SU-DHL-6 (cell line): ENCODE measurements around the gene PER3.

Experiments
- H2AFZ ChIP-seq: fragments of 200-600 bp; sonication (generic); 2 replicates; pipeline ENCODE4 v1.6.1; 2014; ENCODE audit warnings: low read depth, mild to moderate bottlenecking, moderate library complexity, mixed read lengths, antibody characterized with exemption, low read length; ENCODE audit not compliant: severe bottlenecking
- H3F3A ChIP-seq: fragments of 200-600 bp; shearing (Covaris generic); 2 replicates; pipeline ENCODE4 v1.6.0; 2016; ENCODE audit warnings: antibody characterized with exemption, mild to moderate bottlenecking; ENCODE audit not compliant: insufficient read depth
- H3K27ac ChIP-seq: fragments of 200-600 bp; sonication (generic); 2 replicates; pipeline ENCODE4 v1.5.1; 2016; ENCODE audit warnings: low read depth, mild to moderate bottlenecking, low read length, moderate library complexity, mixed read lengths
- H3K27me3 ChIP-seq: fragments of 200-600 bp; sonication (generic), shearing (Covaris generic); 2 replicates; pipeline ENCODE4 v1.6.0; 2014; ENCODE audit warnings: mild to moderate bottlenecking, low read length
- H3K36me3 ChIP-seq: fragments of 200-600 bp; sonication (generic); 2 replicates; pipeline ENCODE4 v1.6.1; 2014; ENCODE audit warnings: mild to moderate bottlenecking, low read length, mixed read lengths
- H3K4me2 ChIP-seq: fragments of 300-600, 200-600 bp; shearing (Covaris generic), sonication (generic); 2 replicates; pipeline ENCODE4 v1.6.0; 2014; ENCODE audit warnings: low read length, low read depth, mild to moderate bottlenecking; ENCODE audit not compliant: poor library complexity, severe bottlenecking
- H3K4me3 ChIP-seq: fragments of 200-600 bp; sonication (generic); 2 replicates; pipeline ENCODE4 v1.5.1; 2014; ENCODE audit warnings: antibody characterized with exemption, low read length, mild to moderate bottlenecking, mixed read lengths; ENCODE audit not compliant: insufficient read depth, poor library complexity, severe bottlenecking
- H3K79me2 ChIP-seq: fragments of 200-600 bp; sonication (generic); 2 replicates; pipeline ENCODE4 v1.6.1; 2014; ENCODE audit warnings: mild to moderate bottlenecking, low read length, moderate library complexity; ENCODE audit not compliant: insufficient read depth
- H3K9ac ChIP-seq: fragments of 200-600 bp; sonication (generic); 2 replicates; pipeline ENCODE4 v1.7.0; 2014; ENCODE audit warnings: mild to moderate bottlenecking, low read length
- H3K9me2 ChIP-seq: fragments of 200-600 bp; sonication (generic); replicated peaks from 2 replicates; pipeline ENCODE4 v1.6.1; 2014; ENCODE audit warnings: low read length; ENCODE audit not compliant: insufficient read depth
- H3K9me3 ChIP-seq: fragments of 200-600 bp; sonication (generic); 2 replicates; pipeline ENCODE4 v1.6.1; 2014; ENCODE audit warnings: low read length, mixed read lengths; ENCODE audit not compliant: insufficient read depth
- H4K20me1 ChIP-seq: fragments of 200-600 bp; sonication (generic); 2 replicates; pipeline ENCODE4 v1.6.1; 2014; ENCODE audit warnings: low read depth, mild to moderate bottlenecking, antibody characterized with exemption, low read length, moderate library complexity, mixed read lengths
- EZH2phosphoT487 ChIP-seq: fragments of 200-600 bp; sonication (generic), shearing (Covaris generic); conservative IDR thresholded peaks from 2 replicates; pipeline ENCODE4 v1.6.1; 2018; ENCODE audit warnings: mild to moderate bottlenecking, antibody characterized with exemption, low read length, moderate library complexity, mixed read lengths
- TF ChIP-seq, protein P1 (sequence below): fragments of 200-600 bp; sonication (generic); IDR thresholded peaks from one replicate; pipeline ENCODE4 v1.5.1; 2017; ENCODE audit warnings: antibody characterized with exemption, mild to moderate bottlenecking, low read length, moderate library complexity; ENCODE audit not compliant: insufficient read depth, poor library complexity, severe bottlenecking

The PER3 gene

DNA sequence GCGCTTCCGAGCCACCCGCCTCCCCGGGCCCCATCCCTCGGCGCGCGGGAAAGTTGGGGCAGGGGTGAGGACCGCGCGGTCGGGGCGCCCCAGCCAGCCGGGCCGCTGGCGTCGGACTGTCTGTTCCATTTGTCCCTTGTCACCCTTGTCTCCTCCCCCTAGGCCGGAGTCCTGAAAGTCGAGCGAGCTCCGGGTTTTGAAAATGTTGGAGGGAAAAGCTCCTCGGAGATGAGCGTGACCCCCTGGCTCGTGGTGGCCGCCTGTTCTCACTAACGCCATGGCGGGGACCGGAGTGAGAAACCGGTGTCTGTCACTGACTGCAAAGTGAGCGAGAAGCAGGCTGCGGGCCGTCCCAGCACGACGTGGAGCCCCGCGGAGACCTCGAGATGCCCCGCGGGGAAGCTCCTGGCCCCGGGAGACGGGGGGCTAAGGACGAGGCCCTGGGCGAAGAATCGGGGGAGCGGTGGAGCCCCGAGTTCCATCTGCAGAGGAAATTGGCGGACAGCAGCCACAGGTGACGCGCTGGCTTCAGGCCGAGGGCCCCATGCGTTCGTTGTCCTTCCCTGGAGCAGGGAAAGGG is 491 bp downstream of the PER3 start:
- Histone ChIP-seq H3F3A (peaks cover 13% of the 10 kb centered on the region; the same call in 1 of the 2 replicates), H4K20me1 (no peaks in the 10 kb centered on the region), H3K9me2 (no peaks in the 10 kb centered on the region), H3K4me3 (no peak overlapping the region), H3K27ac (no peak overlapping the region), H2AFZ (no peak overlapping the region), H3K79me2 (no peaks in the 10 kb centered on the region), H3K27me3 (no peaks in the 10 kb centered on the region), H3K9ac (no peak overlapping the region), H3K9me3 (peaks cover under 1% of the 10 kb centered on the region; the same call in 1 of the 2 replicates), H3K4me2 (no peak overlapping the region), H3K36me3 (peaks cover 9% of the 10 kb centered on the region)
- TF ChIP-seq EZH2phosphoT487: no peak
- TF ChIP-seq, protein P1, sequence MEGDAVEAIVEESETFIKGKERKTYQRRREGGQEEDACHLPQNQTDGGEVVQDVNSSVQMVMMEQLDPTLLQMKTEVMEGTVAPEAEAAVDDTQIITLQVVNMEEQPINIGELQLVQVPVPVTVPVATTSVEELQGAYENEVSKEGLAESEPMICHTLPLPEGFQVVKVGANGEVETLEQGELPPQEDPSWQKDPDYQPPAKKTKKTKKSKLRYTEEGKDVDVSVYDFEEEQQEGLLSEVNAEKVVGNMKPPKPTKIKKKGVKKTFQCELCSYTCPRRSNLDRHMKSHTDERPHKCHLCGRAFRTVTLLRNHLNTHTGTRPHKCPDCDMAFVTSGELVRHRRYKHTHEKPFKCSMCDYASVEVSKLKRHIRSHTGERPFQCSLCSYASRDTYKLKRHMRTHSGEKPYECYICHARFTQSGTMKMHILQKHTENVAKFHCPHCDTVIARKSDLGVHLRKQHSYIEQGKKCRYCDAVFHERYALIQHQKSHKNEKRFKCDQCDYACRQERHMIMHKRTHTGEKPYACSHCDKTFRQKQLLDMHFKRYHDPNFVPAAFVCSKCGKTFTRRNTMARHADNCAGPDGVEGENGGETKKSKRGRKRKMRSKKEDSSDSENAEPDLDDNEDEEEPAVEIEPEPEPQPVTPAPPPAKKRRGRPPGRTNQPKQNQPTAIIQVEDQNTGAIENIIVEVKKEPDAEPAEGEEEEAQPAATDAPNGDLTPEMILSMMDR: no peak

DNA sequence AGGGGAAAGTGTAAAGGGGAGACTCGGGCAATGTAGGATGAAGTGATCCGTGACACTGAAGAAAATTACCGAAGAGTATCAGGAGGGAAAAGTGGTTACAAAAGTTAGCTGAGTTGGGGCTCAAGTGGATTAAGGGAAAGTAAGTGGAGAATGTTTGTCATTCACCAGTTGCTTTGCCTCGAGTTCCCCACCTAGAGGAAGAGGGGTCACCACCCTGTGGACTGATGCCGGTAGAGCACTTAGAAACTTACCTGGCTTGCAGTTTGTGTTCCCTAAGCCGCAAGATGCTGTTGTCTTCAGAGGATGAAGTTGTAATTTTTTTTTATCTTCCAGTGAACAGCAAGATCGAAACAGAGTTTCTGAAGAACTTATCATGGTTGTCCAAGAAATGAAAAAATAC is 1.0 kb downstream of the PER3 start:
- no peaks in the 10 kb centered on the region for H3K9me2 ChIP-seq
- H3K27ac ChIP-seq: no peak overlapping the region
- no peak overlapping the region for H3K4me3 ChIP-seq
- H4K20me1 ChIP-seq: no peaks in the 10 kb centered on the region
- H2AFZ ChIP-seq: no peak overlapping the region
- H3K9ac ChIP-seq: no peak overlapping the region
- peaks cover 12% of the 10 kb centered on the region for H3K36me3 ChIP-seq
- peaks cover 13% of the 10 kb centered on the region; the same call in 1 of the 2 replicates for H3F3A ChIP-seq
- TF ChIP-seq, protein P1: no peak
- no peak for TF ChIP-seq EZH2phosphoT487
- no peak overlapping the region for H3K4me2 ChIP-seq
- H3K9me3 ChIP-seq: peaks cover 5% of the 10 kb centered on the region; the same call in 1 of the 2 replicates
- H3K27me3 ChIP-seq: no peaks in the 10 kb centered on the region
- H3K79me2 ChIP-seq: no peaks in the 10 kb centered on the region

DNA sequence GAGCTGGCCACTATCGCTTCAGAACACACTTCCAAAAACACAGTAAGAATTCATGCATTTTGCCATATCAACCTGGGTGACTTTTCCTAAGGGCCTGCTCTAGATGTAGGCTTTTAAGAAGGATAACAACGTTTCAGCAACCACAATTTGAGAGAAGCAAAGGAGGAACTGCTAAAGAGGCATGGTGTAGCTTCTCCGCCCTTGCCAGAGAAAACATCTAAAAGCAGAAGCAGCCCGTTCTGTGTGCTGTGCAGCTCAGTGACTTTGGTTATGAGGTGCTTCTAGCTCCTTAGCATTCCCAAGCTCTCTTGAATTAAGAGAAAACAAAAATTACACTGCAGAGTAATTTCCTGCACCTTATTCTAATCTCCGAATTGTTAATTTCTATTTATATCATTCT is 2.7 kb downstream of the PER3 start:
- Histone ChIP-seq H3F3A (peaks cover 13% of the 10 kb centered on the region; the same call in 1 of the 2 replicates), H3K27me3 (no peaks in the 10 kb centered on the region), H3K36me3 (peaks cover 18% of the 10 kb centered on the region), H3K79me2 (no peaks in the 10 kb centered on the region), H3K9me2 (no peaks in the 10 kb centered on the region), H3K4me2 (no peak overlapping the region), H3K9me3 (peaks cover 17% of the 10 kb centered on the region; the same call in 1 of the 2 replicates), H3K9ac (no peak overlapping the region), H3K4me3 (no peak overlapping the region), H4K20me1 (no peaks in the 10 kb centered on the region), H2AFZ (no peak overlapping the region), H3K27ac (no peak overlapping the region)
- TF ChIP-seq, protein P1: no peak
- no peak for TF ChIP-seq EZH2phosphoT487
